Measurements from ENCODE around the gene NPTX1.
"Not testable (repeated sequence)": the region's sequence is repeated elsewhere in the genome, so short reads cannot be mapped to it uniquely, and the experiment has no call there.

The NPTX1 gene, protein sequence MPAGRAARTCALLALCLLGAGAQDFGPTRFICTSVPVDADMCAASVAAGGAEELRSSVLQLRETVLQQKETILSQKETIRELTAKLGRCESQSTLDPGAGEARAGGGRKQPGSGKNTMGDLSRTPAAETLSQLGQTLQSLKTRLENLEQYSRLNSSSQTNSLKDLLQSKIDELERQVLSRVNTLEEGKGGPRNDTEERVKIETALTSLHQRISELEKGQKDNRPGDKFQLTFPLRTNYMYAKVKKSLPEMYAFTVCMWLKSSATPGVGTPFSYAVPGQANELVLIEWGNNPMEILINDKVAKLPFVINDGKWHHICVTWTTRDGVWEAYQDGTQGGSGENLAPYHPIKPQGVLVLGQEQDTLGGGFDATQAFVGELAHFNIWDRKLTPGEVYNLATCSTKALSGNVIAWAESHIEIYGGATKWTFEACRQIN

DNA sequence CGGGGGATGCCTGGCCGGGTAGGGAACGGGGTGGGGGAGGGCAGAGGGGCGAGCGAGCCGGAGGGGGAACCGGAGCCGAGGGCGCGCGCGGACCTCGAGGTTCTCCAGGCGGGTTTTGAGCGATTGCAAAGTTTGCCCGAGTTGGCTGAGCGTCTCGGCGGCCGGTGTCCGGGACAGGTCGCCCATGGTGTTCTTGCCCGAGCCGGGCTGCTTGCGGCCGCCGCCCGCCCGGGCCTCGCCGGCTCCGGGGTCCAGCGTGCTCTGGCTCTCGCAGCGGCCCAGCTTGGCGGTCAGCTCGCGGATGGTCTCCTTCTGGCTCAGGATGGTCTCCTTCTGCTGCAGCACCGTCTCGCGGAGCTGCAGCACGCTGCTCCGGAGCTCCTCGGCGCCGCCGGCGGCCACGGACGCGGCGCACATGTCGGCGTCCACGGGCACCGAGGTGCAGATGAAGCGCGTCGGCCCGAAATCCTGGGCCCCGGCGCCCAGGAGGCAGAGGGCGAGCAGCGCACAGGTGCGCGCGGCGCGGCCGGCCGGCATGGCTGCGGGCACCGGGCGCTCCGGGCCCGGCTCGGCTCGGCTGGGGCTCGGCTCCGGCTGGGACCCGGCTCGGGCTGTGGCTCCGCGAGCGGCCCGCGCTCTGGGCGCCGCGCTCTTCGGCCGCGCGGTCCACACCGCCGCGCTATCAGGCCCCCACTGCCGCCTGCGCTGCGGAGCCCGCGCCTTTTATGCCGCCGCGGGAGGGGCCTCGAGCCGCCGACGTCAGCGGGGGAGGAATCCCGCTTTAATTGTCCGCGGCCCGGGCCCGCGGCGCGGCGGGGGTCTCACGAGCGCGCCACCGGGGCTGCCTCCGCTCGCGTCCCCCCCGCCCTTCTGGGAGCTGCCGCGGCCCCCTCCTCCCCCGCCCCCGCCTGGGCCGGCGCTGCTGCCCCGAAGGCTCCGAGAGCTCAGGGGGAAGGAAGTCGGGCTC lies at the start of gene NPTX1:
NPTX1 (minus strand) TSS at position 698 of the 967 bp plus-strand sequence; CDS start at position 537, 161 bp downstream.
- peak; percentile 52 for DNase-seq

DNA sequence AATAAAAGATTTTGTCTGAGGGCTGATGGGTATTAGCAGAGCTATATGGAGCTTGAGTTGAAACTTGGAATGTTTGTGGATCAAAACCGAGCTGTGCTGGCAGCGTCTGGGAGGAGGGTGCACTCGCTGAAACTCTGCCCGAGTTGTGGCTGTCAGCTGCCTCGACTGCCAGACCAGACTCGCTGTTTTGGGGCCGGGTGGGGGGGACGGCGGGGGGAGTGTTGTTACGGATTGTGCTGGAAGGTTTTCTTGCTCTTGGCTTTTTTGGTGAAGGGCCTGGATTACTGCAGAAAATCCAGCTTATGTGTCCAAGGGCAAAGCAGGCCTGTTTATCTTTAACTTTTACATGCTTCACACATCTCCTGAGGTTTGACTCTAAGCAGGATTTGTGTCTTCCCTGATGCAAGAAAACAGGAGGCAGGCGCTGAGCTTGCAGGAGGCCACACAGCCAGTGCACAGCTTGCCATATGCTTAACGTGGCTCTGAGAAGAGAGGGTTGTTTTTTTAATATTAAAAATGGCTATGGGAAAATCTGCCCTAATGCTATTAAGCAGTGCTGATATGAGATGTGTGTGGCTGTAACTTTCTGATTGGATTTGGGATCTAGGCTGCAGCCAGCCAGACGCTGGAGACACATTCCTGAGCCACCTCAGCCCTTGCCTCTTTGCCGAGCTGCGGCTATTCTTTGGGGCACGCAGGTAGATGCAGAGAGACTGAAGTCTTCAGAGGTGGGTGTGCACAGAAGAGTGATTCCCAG lies 47.7 kb upstream of the NPTX1 start:
- DNase-seq: peak; percentile 88

DNA sequence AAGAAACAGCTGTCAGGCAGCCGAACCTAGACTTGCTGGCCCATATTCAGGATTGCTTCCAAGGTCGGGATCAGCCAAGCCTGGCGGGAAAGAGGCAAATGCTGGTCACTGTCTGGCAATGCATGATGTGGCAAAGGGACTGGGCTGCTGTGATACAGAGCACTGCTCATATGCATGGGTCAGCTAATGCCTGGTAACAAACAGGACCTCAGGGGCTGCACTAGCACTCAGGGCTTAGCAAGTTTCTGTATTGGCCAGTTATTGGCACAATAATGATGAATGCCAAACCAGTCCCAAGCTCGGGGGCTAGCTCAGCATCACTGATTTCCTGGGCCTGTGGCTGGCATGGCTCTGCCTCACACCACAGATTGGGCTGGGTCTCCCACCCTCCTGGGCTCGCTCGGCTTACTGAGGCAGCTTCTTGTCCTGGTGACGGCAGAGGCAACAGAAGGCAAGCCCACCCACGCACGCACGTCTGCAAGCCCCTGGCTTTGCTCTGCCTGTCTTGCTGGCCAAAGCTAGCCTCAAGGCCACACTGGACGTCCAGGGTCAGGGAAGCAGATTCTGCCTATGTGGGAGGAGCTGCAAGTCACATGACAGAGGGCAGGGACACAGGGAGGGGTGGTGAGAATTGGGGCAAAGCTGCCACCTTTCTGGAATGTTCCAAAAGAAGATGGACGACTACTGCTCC lies 46.8 kb upstream of the NPTX1 start:
- DNase-seq: no peak

DNA sequence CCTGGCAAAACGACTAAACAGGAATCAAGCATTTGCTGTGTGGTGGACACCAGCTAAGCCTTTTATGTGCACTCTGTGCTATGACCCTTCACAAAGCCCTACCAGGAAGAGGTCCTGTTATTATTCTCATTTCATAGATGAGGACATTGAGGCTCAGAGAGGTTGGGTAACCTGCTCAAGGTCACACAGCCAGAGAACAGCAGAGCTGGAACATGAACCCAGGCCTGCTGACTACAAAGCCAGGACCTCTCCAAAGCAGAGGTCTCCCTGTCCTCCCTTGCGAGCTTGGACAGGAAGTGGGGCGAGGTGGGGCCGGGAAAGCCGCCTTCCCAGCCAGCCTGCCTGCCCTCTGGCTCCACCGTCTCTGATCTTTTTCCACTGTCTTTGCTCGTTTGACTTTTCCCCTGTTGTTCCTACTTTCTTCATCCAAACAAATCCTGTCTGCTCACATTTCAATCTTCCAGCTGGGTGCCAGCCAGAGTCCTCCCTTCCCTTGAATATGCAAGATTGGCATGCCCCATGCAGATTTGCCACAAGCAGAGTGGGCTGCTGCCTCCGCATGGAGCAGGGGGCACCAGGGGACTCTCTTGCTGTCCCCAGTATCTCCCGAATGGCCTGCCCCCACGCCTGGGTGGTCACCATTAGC lies 44.5 kb upstream of the NPTX1 start:
- no peak for DNase-seq

DNA sequence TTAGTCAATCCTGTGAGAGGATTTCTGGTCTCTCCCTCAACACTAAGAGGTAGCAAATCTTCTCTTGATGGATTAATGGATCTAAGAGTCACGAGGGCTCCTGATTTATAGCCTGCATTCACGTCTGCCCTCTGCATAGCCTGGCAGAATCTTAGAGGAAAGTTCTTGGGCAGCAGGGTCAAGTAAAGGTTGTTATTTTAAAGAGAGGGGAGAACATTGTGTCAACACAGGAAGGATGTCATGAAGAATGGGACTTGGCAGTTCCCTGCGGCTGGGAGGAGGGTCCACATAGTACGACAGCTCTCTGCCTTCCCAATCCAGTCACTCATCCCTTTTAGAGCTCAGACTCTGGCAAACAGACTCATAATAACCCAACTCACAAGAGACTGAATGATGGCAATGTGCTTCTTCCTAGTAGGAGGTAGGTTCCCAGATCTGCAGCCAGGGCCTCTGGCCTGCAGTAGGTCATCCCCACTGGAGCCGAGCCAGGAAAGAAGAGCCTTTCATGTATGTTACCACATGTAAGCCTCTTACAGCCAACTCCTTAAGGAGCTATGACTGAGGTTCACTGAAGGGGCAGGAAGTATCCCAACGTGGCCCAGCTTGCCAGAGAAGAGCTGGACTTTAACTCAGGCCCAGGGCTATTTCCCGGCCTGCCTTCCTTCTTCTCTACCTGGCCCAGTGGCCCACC lies 42.8 kb upstream of the NPTX1 start:
- DNase-seq: no peak

DNA sequence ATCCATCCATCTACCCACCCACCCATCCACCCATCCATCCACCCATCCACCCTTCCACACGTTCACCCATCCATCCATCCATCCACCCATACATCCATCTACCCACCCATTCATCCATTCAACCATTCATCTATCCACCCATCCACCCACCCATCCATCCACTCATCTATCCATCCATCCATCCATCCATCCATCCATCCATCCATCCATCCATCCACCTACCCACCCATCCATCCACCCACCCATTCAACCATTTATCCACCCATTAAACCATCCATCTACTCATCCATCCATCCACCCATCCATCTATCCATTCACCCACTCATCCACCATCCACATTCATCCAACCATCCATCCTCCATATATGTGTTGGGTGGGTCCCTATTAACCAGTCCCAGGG lies 42.0 kb upstream of the NPTX1 start:
- DNase-seq: no peak

DNA sequence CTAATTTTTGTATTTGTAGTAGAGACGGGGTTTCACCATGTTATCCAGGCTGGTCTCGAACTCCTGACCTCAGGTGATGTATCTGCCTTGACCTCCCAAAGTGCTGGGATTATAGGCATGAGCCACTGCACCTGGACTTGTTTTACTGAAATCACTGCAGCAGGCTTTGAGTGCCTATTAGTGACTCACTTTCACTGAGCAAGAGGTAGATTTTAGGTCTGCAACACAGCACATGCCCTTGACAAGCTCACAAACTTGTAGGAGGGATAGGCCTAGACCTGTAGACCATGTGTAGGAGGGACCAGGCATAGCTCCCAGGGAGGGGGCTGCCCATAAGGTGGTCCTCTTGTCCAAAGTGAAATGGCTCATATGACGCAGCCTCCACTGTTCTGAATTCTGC lies 41.2 kb upstream of the NPTX1 start:
- DNase-seq: no peak

DNA sequence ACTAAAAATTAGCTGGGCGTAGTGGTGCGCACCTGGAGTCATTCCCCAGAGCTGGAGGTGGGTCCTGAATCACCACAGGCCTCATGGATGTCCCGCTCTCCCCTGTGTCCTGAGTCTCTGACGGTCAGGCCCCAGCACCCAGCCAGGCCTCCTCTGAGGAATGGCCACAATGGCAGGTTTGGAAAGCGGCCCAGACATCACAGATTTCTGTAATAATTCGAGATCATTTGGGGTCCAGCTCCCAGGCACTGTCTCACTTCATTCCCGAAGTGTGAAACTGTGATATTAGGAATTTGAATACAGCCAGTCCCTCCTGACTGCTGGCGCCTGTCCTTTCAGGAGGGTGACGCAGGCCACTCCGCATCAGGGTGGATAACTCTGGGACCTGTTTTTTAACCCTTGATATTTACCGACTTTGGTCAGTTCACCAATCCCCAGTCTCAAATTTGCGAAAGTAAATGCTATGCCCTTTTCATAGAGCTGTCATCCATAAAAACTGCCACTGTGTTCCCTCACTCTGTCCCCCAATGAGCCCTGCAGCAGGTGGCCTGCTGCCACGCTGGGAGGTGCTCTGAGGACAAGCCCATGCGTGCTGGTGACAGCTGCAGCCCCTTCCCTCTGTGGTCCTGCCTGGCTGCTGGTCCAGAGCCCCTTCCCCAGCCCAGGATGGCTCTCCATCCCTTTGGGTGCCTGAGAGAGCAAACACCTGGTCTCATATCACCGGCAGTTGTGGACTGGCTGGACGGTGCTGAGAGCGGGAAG lies 39.9 kb upstream of the NPTX1 start:
- peak; percentile 57 for DNase-seq

DNA sequence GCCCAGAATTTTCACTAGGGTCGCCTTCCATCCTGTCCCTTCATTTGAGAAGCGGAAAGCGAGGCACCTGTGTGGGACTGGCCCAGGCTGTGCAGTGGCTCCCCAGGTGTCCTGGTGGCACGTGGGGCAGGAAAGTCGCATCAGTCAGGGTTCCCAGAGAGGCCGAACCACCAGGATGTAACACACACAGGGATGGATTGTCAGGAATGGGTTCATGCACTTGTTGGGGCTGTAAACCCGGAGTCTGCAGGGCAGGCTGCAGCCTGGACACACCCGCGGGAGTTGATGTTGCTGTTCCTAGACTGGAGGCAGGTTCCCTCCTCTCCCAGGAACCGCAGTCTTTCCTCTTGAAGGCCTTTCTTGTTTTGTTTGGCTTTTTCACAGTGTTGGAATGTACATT lies 37.5 kb upstream of the NPTX1 start:
- DNase-seq: no peak

DNA sequence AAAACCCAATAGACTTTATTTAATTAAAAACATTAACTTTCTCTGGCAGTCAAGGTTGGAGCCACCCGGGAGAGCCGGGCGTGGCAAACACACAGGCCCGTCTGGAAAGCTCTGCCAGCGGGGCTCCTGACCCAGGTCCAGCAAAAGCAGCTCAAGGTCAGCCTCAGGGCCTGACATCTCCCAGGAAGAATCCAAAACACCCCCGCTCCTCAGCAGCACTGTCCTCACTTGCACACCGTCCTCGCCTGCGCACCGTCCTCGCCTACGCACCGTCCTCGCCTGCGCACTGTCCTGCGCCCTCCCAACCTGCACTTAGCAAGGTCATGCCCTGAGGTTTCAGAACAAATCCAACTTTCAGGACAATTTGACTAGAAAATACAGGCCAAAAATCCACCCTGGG lies 36.8 kb upstream of the NPTX1 start:
- no peak for DNase-seq

DNA sequence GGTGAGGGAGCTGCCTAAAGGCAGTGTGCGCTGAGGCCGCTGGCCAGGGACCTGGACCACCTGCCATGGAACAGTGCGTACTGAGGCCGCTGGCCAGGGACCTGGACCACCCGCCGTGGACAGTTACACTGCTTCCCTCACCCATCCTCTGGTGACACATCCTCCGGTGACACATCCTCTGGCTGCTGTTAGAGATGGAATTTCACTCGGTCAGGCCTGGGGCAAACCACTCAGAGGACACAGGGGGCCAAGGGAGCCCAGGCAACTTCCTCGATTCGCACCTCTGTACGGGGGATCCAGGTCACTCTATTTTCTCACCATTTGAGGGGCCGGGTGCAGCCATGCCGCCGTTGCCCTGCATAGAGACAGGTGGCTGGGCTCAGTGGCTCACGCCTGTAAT lies 35.8 kb upstream of the NPTX1 start:
- no peak for DNase-seq

DNA sequence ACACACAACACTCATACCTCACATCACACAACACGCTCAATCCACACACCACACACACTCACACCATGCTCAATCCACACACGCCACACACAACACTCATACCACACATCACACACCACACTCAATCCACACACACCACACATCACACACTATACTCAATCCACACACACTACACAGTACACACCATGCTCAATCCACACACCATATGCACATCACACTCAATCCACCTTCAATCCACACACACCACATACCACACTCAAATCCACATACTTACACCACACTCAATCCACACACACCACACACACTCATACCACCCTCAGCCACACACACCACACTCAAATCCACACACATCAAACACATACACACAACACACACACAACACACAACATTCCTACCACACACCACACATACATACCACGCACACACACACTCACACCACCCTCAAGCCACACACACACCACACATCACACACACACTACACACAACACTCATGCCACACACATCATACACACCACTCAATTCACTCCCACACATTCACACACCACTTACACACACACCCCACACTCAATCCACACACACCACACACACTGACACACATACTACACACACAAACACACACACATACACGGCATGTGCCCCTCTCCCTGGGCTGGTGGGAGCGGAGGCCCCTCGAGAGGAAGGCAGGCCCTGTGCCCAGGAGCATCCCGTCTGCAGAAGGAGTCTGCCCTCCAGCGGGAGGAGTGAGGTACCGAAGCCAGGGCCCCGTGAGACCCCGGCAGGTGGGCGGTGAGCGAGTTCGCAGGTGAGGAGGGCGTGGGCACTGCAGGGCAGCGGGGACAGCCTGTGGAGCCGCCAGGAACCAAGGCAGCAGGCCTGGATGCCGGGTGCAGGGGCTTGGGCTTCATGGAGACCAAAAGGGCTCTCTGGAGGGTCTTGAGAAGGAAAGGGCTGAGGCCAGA lies 35.1 kb upstream of the NPTX1 start:
- no peak for DNase-seq

DNA sequence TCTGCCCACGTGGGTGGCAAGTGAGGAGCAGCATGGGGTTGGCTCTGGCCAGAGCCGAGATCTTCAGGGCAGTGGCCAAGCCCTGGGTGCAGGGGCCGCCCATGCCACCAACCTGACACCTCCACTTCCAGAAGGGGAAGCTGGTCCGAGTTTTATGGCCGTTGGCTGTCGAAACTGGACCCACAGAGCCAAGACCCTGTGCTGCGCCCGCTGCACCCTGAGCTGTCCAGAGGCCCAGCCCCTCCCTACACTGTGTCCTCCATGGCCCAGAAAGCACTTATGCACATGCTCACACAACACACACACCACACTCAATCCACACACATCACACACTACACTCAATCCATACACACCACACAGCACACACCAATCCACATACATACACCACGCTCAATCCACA lies 34.4 kb upstream of the NPTX1 start:
- no peak for DNase-seq

DNA sequence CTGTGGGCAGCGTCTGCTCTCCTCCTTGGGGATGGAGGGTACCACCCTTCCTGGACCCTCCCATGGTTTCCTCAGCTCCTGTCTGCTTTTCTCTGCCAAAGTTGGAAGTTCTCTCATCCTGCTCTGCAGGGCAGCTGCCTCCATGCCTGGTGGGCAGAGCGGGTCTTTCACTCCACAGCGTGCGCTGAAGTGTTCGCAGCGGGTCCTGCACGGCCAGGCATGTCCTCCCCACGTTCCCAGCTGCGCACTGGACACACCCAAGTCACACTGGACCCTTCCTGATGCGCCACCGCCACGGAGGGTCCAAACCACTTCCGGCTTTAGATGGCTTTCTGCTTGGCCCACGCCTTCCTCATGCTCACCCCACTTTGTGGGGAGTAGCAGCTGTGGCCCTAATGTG lies 33.7 kb upstream of the NPTX1 start:
- DNase-seq: no peak

DNA sequence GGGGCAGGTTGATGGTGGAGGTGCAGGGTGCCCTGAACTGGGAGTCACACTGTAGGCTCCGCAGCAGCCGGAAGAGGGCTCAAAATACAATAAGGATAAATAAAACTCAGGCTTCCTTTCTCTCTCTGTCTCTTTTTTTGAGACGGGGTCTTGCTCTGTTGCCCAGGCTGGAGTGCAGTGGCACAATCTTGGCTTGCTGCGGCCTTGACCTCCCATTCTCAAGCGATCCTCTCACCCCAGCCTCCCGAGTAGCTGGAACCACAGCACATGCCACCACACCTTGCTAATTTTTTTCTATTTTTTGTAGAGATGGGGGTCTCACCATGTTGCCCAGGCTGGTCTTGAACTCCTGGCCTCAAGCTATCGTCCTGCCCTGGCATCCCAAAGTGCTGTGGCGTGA lies 32.9 kb upstream of the NPTX1 start:
- DNase-seq: no peak

DNA sequence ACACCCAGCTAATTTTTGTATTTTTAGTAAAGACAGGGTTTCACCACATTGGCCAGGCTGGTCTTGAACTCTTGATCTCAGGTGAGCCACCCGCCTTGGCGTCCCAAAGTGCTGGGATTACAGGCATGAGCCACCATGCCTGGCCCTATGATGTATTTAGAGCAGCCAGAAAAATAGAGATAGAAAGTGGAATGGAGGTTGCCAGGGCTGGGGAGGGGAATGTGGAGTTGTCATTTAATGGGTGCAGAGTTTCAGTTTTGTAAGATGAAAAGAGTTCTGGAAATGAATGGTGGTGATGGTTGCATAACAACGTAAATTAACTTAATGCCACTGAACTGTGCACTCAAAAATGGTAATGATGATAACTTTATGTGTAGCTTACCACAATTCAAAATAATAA lies 31.6 kb upstream of the NPTX1 start:
- DNase-seq: no peak

DNA sequence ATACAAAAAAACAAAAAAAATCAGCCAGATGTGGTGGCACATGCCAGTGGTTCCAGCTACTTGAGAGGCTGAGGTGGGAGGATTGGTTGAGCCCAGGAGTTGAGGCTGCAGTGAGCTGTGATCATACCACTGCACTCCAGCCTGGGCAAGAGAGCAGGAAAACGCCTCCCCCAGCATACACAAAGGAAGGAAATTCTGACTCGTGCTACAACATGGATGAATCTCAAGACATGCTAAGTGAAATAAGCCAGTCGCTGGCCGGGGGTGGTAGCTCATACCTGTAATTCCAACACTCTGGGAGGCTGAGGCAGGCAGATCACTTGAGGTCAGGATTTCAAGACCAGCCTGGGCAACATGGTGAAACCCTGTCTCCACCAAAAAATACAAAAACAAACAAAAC lies 30.8 kb upstream of the NPTX1 start:
- DNase-seq: not testable (repeated sequence)

DNA sequence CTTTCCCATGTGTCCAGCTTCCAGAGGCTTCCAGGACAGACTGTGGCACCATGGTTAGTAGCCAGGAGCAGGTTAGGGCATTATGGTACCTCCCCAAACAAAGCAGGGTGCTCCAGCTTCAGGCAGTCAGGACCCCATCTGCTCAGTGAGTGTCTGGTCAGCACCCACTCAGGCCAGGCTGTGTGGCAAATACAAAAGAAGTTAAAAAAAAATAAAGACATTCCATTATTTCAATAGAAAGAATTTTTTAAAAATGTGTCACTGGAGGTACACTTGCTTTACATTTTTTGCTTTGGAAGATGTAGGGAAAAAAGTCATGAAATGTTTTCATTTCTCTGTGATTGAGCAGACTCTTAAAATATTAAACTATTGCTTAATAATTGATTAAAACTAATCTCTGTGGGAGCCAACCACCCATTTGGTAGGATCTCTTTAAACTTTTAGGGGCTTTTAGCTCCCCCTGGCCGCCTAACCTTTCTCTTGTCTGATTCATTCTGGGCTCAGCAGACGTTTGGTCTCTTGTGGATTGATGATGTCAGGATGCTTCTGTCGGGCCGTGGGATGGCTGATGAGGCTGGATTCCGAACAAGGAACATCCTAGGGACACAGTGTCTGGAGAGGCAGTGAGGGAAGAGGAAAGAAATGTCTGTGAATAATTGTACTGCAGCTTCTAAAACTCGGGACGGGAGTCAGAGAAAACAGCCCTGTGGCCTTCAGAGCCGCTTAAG lies 28.4 kb upstream of the NPTX1 start:
- no peak for DNase-seq

DNA sequence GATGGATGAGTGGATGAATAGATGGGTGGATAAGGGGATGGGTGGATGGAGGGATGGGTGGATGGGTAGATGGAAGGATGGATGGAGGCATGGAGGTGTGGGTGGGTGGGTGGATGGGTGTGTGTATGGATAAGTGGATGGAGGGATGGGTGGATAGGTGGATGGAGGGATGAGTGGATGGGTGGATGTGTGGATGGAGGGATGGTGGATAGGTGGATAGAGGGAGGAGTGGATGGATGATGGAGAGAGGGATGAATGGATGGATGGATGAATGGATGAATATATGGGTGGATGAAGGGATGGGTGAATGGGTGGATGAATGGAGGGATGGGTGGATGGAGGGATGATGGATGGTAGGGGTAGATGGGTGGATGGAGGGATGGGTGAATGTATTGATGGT lies 27.5 kb upstream of the NPTX1 start:
- DNase-seq: no peak

All from NCI-H1694 treated with DMSO at 0.1 percent for 48 hours (cell line).